ENCODE measurements around the gene TTLL4. TPM values are rescaled to one million over a fixed set of nuclear protein-coding genes. Genes with fewer than 3 reads are reported as not detected.

Gene TTLL4, protein sequence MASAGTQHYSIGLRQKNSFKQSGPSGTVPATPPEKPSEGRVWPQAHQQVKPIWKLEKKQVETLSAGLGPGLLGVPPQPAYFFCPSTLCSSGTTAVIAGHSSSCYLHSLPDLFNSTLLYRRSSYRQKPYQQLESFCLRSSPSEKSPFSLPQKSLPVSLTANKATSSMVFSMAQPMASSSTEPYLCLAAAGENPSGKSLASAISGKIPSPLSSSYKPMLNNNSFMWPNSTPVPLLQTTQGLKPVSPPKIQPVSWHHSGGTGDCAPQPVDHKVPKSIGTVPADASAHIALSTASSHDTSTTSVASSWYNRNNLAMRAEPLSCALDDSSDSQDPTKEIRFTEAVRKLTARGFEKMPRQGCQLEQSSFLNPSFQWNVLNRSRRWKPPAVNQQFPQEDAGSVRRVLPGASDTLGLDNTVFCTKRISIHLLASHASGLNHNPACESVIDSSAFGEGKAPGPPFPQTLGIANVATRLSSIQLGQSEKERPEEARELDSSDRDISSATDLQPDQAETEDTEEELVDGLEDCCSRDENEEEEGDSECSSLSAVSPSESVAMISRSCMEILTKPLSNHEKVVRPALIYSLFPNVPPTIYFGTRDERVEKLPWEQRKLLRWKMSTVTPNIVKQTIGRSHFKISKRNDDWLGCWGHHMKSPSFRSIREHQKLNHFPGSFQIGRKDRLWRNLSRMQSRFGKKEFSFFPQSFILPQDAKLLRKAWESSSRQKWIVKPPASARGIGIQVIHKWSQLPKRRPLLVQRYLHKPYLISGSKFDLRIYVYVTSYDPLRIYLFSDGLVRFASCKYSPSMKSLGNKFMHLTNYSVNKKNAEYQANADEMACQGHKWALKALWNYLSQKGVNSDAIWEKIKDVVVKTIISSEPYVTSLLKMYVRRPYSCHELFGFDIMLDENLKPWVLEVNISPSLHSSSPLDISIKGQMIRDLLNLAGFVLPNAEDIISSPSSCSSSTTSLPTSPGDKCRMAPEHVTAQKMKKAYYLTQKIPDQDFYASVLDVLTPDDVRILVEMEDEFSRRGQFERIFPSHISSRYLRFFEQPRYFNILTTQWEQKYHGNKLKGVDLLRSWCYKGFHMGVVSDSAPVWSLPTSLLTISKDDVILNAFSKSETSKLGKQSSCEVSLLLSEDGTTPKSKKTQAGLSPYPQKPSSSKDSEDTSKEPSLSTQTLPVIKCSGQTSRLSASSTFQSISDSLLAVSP
- 4.8 and 5.6 TPM in 2 replicates for total RNA-seq (ENCODE audit: low replicate concordance)

DNA sequence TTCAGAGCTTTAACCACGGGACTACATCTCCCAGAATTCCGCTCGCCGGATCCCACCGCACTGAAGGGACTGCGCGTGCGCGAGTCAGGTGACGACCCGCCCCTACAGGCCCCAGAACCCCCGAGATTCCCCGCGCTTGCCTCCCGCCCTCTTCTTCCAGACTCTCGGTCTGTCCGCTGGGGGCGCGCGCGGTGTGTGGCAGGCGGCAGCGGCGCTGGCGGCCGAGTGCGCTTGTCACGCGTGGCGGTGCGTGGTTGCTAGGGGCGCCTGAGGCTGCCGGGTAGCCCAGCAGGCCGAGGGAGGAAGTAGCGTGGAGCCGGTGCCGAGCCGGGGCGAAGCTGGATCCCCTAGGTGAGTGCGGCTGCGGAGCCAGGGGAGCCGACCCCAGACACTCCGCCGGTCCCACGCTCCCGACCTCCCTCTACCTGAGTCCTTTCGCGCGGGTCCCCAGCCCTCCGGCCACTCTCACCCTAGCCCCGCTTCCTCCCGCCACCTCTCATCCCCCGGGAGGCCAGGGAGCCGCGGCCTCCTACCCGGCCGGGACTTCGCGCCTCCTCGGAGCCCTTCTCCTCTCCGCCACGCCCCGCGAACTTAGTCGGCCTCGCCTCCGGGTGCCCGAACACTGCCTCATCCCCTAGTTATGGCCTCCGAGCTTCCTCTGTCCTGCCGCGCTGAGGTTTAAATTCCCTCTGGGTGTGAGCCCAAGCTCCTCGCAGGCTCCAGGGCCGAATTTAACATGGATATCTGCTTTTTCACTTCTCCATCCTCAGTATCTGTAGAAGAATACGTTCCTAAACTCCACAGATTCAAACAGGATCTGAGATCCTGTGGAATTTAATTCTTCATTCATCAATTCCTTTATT, at the start of gene TTLL4:
TSS of gene TTLL4 (plus strand) at position 149 of the 863 bp plus-strand sequence. CDS start 26,842 bp downstream, outside the sequence.

DNA sequence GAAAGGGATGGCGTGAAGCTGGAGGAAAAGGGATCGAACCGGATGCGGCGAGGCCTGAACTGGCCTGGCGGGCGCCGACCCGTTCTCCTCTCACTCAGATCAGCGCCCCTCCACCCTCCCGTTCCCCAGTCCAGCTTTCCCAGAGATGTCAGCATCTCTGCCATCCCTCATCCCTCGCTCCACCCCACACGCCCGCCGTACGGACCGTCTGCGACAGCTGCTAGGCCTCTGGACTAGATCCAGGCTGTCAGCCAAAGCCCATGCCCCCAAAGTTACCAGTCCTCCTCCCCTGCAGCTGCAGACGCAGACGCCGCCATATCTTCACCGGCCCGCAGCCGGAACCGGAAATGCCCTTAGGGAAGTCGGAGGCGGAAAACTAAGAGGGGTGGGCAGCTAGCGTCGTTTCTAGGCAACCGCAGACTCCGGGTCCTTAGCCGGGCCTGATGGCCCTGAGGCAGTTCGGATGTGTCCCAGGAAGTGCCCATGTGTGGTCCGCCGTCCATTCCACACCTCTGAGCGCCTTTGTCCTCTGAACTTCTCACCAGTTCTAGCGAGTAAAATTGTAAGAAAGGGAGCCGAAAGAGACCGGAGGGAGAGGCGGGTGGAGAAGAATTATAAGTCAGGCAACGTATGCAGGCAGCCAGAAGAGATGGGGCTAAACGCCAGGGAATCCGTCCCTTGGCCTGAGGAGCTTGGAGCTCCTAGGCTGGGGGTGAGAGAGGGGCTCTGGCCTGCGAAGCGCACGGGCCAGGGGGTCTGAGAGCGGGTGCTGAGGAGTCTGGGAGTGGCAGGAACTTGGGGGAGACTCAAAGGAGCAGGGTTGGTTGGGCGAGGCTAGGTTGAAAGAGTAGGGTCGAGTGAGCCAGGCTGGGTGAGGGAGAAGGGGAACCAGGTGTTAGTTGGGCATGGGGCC, 38.7 kb upstream of the TTLL4 start, which contains the start of the genes RNF25 and STK36:
TSS of gene RNF25 (minus strand) at position 349 of the 913 bp plus-strand sequence. CDS start at position 317, 32 bp downstream.
TSS of gene STK36 (plus strand) at position 433 of the 913 bp plus-strand sequence. CDS start 744 bp downstream, outside the sequence.

DNA sequence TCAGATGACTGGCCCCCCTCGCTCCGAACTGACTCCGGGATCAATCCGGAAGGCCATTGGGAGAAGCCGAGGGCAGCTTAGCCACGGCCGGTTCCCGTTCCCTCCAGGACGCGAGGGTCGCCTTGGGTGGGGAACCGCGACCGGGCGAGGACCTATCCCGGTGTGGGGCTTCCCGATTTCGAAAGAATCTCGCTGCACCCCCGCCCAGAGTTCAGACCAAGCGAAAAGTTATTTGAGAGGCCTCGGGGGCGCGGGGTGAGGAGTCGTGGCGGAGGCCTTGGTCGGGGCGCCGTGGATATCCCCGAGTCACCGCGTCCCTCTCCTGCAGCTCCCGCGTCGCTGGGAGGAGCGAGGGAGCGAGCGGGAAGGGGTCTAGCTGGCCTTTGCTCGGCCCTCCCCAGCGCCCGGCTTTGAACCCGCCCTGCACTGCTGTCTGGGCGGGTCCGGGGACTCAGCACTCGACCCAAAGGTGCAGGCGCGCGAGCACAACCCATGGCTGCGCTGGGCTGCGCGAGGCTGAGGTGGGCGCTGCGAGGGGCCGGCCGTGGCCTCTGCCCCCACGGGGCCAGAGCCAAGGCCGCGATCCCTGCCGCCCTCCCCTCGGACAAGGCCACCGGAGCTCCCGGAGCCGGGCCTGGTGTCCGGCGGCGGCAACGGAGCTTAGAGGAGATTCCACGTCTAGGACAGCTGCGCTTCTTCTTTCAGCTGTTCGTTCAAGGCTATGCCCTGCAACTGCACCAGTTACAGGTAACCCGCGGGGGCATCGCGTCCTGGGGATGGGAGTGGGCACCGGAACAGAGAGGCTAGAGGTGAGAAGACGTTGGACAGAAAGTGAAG, 71.3 kb downstream of the TTLL4 start, which contains the start of gene CYP27A1:
TSS of gene CYP27A1 (plus strand) at position 457 of the 837 bp plus-strand sequence. CDS start at position 493, 36 bp downstream.

Other genes with a start within 250 kb of the TTLL4 start
- gene USP37, start 142.5 kb upstream of the TTLL4 start, total RNA-seq (ENCODE audit: low replicate concordance), result 7.3 and 7.7 TPM in 2 replicates
- 21.6 and 31.3 TPM in 2 replicates for gene CNOT9, start 142.0 kb upstream of the TTLL4 start, total RNA-seq (ENCODE audit: low replicate concordance)
- gene PLCD4, start 102.9 kb upstream of the TTLL4 start, total RNA-seq (ENCODE audit: low replicate concordance), result 2.9 and 4.0 TPM in 2 replicates
- 2.1 and 5.7 TPM in 2 replicates for gene ZNF142, start 51.2 kb upstream of the TTLL4 start, total RNA-seq (ENCODE audit: low replicate concordance)
- gene BCS1L, start 51.2 kb upstream of the TTLL4 start, total RNA-seq (ENCODE audit: low replicate concordance), result 24.1 and 34.0 TPM in 2 replicates
- gene RNF25, start 38.8 kb upstream of the TTLL4 start, total RNA-seq (ENCODE audit: low replicate concordance), result 30.5 and 31.3 TPM in 2 replicates
- gene STK36, start 38.7 kb upstream of the TTLL4 start, total RNA-seq (ENCODE audit: low replicate concordance), result 10.4 and 34.3 TPM in 2 replicates
- gene CYP27A1, start 71.3 kb downstream of the TTLL4 start, total RNA-seq (ENCODE audit: low replicate concordance), result 5.3 and 25.6 TPM in 2 replicates
- gene PRKAG3, start 121.0 kb downstream of the TTLL4 start, total RNA-seq (ENCODE audit: low replicate concordance), result 4.1 TPM in 1 of 2 replicates, not detected in the other
- gene WNT6, start 149.0 kb downstream of the TTLL4 start, total RNA-seq (ENCODE audit: low replicate concordance), result not detected in 2 replicates
- not detected in 2 replicates for gene WNT10A, start 170.0 kb downstream of the TTLL4 start, total RNA-seq (ENCODE audit: low replicate concordance)
- gene CDK5R2, start 248.8 kb downstream of the TTLL4 start, total RNA-seq (ENCODE audit: low replicate concordance), result 0.08 TPM in 1 of 2 replicates, not detected in the other

Data from smooth muscle cell of the coronary artery (primary cell).